Stimulated activated CD8-positive, alpha-beta memory T cell treated with anti-CD3 and anti-CD28 coated beads, Interleukin-15, amount 100 ng/mL, for 48 hours (primary cell): ENCODE measurements around the gene ZGPAT.
"Not testable (repeated sequence)": the region's sequence is repeated elsewhere in the genome, so short reads cannot be mapped to it uniquely, and the experiment has no call there.

ENCODE experiments used
- DNase-seq, 2 donors: peaks; one replicate each; pipeline ENCODE4 v3.0.0-alpha.2; 2020; ENCODE audit warnings: low read depth in 2 of 2

ZGPAT gene

GRCh38 chr20:63765082-63765873 is 57.4 kb downstream of the ZGPAT start:
- DNase-seq = no peak

DNA sequence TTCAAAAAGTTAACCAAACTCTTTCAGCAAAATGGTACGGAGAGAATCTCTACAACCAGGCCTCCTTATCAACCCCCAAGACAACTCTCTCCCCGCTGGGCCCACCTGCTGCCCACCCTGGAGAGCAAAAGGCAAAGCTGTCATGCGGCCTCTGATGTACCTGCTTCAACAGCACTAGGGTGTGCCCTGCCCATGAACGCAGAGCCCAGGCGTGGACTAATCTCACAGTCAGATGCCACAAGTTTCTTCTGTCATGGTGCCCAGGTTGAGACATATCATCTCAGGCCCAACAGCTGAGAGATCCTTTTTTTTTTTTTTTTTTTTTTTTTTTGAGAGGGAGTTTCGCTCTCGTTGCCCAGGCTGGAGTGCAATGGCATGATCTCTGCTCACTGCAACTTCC is 58.1 kb downstream of the ZGPAT start:
- no peak for DNase-seq

DNA sequence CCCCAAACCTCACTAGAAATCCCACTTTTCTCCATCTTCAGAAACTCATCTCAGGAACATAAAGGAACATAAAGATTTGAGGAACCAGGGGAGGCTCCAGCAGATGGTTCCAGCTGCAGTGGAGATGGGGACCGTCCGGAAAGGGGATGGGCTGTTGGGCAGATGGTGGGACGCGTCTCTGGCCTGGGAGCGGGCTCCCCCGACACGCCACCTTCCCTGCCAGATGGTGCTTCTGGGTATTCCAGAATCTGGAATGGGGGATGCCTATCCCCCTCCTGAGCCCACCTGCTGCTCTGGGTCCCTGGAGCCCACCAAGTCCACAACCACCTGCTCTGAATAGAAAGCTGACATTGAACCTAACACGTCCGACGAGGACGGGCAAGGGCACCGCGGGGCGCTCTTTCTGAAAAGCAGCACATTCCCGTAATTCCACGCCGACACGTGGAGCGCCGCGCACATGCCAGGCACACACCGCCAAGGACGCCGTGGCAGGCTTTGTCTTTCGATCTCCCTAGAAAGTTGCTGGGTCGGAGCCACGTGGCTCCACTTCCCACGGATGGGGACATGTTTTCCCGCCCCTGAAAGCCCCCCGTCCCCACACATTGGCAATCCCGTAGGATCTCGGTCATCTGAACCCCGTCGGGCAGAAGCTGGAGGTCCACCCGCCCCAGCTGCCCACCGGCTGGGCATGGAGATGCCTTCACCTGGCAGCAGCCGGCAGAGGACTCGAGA is 59.0 kb downstream of the ZGPAT start:
- no peak for DNase-seq

DNA sequence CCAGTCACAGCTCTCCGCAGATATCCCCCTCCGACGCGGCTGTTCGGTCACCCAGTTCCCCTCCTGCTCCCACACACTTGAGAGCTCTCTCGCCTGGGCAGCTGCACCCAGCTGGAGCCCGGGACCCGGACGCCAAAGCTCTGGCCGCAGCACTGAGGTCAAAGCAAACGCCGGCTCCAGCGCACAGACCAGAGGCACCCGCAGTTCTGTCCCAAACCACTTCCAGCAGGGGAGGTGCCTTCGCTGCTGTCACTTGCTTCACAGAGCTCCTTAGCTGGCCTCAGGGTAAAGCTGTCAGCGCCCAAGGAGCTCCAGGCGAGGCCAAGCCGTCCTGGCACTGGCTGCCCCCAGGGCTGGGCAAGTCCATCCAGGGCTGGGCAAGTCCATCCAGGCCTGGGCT is 59.6 kb downstream of the ZGPAT start:
- DNase-seq = no peak

GRCh38 chr20:63767886-63768285 is 60.0 kb downstream of the ZGPAT start:
- DNase-seq = no peak

- DNase-seq = no peak
Measured at GRCh38 chr20:63768591-63769515, 61.0 kb downstream of the ZGPAT start.

DNA sequence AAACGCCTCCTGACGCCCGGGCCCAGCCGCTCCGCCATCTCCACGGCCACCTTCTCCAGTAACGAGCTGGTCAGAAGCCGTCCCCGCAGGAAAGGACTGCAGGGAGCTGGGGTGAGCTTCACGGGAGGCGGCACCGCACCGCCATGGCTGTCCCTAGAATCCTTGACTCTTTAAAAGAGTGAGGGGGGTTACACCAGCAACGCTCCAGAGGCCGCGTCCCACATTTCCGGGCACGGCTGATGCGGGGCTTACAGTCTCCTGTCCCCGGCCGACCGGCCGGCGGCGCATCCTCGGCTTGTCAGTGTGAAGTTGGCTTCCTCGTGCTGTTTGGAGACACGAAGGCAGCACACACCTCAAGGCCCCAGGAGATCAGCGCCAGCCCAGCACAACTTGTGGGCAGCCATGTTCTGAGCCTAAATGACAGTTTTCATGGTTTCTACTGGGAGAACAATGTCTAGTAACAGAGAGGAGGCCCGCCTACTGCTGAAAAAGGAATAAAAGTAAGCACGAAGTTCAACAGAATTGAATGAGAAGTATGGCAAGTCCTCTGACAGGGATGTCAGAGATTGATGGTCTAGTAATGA is 62.1 kb downstream of the ZGPAT start:
- no peak for DNase-seq

- no peak for DNase-seq
Measured at GRCh38 chr20:63771046-63771707, 63.3 kb downstream of the ZGPAT start.

- no peak for DNase-seq
Measured at GRCh38 chr20:63772781-63773518, 65.1 kb downstream of the ZGPAT start.

GRCh38 chr20:63773571-63774241 is 65.9 kb downstream of the ZGPAT start:
- no peak for DNase-seq

DNA sequence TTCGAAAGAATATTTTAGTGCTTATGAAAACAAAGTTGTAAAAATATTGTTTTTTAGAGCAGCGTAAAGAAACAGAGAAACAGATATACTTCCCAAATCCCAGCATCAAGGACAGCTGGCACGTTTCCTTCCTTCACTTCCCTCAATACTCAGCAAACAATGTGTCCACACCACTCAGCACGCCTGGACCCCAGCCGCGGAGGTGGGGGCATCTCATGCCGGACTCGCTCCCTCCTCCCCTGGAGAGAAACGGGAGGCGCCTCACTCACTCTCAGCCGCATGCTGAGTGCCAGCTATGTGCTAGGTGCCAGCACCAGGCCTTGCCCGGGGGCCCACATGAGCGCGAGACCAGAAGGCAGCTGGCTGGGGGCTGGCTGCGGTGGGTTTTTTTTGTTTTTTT is 66.5 kb downstream of the ZGPAT start:
- no peak for DNase-seq

DNA sequence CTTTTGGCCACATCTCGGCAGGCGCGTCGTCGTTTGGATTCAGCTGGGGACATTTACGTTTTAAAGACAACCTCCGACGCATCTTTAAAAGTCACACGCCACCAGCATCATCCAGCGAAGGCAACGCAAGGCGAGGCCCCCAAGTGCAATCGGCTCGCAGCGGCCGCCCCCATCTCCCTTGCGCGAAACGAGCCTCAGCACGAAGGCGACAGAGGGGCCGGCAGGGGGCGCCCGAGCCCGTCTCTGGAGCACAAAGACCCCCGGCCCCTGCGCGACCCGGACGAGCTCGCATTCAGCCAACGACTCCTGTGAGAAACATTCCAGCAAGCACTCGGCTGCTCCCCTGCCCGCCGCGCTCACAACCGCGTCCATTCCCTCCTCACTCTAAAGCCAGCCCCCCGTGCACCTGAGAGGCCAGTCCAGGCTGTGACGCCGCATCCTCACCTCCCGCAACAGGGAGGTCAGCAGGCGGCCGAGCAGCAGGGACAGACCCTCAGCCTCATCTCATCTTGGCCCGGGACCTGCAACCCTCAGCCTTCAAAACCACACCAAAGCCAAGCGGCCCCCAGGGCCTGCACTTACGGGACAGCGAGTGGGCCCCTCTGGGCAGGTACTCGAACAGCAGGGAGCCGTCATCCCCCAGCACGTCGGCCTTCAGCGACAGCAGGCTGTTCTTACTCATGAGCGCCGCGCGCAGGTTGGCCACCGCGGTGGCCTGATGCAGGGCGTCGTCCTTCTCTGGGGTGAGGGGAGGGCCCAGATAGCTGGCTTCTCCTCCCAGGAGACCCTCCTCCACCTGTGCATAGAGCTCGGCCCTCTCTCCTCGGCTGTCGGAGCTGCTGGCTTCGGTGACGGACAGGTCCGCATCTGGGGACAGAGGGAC is 67.5 kb downstream of the ZGPAT start:
- no peak for DNase-seq

DNA sequence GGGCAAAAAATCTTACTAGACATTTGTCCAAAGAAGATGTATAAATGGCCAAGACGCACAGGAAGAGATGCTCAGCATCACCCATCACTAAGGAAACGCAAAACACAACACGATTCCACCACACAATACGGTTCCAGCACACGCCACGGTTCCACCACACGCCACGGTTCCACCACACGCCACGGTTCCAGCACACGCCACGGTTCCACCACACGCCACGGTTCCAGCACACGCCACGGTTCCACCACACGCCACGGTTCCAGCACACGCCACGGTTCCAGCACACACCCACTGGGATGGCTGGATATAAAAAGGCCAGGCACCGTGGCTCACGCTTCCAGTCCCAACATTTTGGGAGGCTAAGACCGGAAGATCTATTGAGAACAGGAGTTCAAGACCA is 69.0 kb downstream of the ZGPAT start:
- not testable (repeated sequence) for DNase-seq

- no peak for DNase-seq
Measured at GRCh38 chr20:63777614-63778013, 69.8 kb downstream of the ZGPAT start.

GRCh38 chr20:63778034-63778752 is 70.4 kb downstream of the ZGPAT start:
- no peak for DNase-seq

DNA sequence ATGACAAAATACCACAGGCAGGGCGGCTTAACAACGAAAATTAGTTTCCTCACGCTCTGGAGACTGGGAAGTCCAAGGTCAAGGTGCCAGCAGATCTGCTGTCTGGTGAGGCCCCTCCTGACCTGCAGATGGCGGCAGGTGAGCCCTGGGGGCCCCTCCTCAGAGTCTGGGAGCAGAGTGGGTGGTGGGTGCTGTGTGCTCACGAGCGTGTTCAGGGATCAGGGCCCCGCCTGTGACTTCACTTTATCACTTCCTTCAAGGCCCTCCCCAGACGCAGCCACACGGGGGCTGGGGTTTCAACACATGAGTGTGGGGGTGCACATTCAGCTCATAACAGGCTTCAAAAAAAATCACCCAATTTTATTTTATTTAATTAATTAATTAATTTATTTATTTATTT is 71.0 kb downstream of the ZGPAT start:
- no peak for DNase-seq

DNA sequence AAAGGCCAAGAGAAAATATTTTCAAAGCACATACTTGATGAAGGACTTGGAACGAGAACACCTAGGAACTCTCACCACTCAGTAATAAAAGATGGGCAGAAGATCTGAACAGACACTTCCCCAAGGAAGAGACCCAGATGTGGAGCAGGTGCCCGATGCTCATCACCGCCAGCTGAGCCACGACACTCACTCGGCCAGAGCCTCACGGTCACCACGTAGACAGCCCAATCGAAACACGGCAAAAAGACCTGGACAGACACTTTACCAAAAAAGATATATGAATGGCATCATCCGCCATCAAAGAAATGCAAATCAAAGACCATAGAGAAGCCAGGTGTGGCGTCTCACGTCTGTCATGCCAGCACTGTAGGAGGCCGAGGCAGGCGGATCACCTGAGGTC is 73.3 kb downstream of the ZGPAT start:
- DNase-seq = no peak

- peak; percentile 21 to 50 for DNase-seq
Measured at GRCh38 chr20:63782051-63782471, 74.2 kb downstream of the ZGPAT start.
